AG08396 (cell line): ENCODE data around the gene MMEL1.
"Not testable (repeated sequence)": the region's sequence is repeated elsewhere in the genome, so short reads cannot be mapped to it uniquely, and the experiment has no call there.

ENCODE experiments used
- DNase-seq: peaks from one replicate; pipeline ENCODE4 v3.0.0; 2012; ENCODE audit warnings: low spot score, mixed read lengths

Gene MMEL1

GRCh38 chr1:2589431-2590232 lies 43.2 kb downstream of the MMEL1 start:
- no peak for DNase-seq

DNA sequence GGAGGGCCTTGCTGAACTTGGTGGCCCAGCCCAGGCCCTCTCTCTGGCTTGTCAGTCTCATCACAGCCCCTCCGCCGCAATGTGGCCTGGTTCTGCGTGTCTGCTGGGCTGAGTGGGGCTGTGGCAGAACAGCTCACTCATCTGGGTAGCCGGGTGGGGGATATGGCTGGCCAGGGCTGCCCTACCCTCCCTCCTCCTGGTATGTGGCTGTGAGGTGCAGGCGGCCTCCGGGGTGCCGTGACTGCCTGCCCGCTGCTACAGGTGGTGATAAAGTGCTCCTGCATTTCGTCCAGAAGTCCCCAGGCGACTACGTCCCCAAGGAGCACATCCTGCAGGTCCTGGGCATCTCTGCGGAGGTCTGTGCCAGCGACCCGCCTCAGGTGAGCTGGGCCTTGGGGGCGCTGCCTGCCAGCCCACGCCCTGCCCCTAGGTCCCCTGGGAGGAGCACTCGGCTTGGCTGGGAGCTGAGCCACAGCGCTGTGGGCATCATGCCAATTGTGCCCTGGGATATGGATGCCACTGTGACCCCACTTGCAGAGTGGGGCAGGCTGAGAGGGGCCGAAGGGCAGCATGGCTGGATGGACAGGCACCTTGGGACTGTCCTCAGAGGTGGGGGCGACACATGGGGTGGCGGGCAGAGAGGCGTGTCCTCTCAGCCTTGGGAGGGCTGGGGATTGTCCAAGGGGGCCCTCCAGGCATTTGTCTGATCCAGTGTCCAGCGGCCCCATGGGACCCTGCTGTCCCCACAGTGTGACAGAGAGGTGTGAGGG lies 44.0 kb downstream of the MMEL1 start:
- no peak for DNase-seq

- no peak for DNase-seq
Observed at GRCh38 chr1:2587860-2588571, 44.8 kb downstream of the MMEL1 start.

GRCh38 chr1:2587071-2587859 lies 45.6 kb downstream of the MMEL1 start:
- no peak for DNase-seq

DNA sequence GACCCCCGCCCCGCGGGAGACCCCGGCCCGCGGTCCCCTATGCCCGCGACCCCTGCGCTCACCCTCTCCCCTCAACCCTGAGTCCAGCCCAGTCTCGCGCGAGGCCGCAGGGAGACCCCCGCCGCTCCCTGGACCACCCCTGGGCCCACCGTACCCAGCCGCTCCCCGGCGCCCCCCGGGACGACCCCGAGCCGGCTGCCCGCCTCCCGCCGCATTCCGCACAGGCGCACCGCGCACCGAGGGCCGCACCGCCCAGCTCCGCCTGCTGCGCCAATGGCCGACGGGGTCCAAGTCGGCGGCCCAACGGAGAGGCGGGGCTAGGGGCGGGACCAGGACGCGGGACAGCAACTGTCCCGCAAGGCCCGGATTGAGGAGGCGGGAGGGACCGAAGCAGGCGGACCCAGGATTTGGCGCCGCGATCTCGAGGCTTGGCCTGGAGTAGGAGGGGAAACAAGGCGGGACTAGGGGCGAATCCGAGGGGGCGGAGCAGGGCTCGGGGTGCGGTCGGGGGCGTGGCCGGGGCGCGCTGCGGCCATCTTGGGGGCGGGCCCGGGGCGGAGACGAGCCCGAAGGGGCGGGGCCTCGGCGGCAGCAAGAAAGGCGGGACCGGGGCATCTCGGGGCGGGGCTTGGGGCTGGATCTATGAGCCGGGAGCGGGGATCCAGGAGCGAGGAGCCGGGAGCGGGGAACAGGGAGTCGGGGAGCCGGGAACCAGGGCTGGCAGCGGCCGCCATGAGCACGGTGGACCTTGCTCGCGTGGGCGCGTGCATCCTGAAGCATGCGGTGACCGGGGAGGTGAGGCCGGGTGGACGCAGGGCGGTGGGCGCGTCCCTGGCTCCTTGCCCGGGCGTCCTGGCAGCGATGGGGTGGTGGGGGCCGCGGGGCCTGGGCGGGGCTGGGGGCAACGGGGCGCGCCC lies 46.4 kb downstream of the MMEL1 start, which contains the start of gene PRXL2B:
PRXL2B (plus strand) TSS at position 624 of the 917 bp plus-strand sequence; CDS start at position 733, 109 bp downstream.
- DNase-seq = peak; percentile 100

DNA sequence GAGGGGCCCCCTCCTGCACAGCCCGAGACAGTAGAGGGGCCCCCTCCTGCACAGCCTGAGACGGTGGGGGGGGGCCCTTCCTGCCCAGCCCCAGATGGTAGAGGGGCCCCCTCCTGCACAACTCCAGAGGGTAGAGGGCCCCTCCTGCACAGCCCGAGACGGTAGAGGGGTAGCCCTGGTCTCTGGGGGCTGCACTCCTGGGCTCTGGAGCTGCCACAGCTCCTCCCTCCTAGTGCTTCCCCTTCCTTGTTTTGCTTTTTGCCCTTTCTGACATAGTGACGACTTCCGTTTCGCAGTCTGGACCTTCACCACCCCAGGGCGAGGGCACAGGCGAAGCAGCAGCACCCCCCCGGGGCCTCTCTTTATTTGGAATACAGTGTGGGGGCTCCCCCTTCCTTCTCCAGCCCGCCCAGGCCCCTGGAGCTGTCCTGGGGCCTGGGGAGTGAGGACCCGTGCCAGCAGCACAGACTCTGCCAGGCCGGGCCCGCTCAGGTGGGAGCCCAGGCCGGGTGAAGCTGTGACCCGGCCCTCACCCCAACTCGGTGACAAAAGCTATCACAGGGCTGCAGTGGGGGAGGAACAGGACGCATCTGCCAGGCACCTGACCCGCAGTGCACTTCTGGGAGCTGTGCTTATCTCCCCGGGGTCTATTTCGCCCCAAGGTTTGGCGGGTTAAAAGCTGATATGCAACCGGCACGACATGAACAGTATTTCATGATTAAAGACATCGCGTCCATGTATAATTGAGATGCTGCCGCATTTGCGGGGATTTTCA lies 47.3 kb downstream of the MMEL1 start:
- DNase-seq = peak; percentile 58

GRCh38 chr1:2584686-2585317 lies 48.0 kb downstream of the MMEL1 start:
- DNase-seq = no peak

DNA sequence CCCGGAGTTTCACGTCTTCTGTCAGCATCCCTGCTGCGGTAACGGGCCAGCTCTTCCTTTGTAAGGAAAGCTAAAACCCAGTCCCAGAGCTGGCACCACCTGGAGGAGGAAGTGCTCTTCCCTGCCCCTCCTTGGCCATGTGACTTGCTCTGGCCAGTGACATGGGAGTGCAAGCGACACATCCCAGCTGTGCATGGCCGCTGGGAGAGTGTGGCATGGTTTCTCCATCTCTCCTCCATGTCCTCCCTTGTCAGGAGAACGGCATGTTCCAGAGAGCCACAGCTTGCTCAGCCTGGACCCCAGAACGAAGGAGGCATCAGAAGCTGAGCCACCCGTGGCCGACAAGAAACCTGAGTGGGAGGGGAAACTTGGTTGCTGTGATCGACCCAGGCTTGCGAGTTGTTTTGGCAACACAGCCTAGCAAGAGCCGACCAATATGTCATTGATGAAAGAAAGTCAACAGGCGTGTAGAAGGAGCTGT lies 48.9 kb downstream of the MMEL1 start:
- peak; percentile 50 for DNase-seq

GRCh38 chr1:2583331-2583791 lies 49.5 kb downstream of the MMEL1 start:
- DNase-seq = no peak

DNA sequence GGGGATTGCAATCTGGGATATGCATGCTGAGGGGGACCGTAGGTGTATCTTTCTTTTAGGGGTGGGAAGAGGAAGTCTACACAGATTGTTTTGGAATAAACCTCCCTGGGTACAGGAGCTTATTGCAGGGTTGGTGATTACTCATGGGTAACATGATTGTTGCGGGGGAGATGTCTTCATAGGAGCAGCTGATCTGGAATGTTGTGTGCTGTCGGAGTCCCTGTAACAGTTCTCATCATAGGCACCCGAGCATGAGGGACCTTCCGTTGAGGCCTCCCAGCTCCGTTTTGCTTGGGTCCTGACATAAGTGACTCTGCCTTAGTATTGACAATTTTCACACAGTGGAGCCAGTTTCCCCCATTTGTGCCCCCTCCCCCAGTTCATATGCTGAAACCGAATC lies 50.4 kb downstream of the MMEL1 start:
- DNase-seq = no peak

GRCh38 chr1:2580691-2581090 lies 52.1 kb downstream of the MMEL1 start:
- DNase-seq = no peak

DNA sequence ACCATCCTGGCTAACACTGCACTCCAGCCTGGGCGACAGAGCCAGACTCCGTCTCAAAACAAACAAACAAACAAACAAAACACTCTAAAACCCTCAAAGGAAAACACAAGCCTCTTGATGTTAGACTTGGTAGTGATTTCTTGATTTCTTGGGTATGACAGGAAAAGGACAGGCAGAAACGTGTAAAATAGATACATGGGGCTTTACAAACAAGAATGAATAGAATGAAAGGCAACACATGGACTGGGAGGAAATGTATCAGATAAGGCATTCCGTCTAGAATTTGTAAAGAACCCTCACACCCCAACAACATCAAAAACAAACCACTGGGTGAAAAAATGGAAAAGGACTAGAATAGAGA lies 54.1 kb downstream of the MMEL1 start:
- DNase-seq = no peak

- DNase-seq = not testable (repeated sequence)
Observed at GRCh38 chr1:2577565-2578075, 55.2 kb downstream of the MMEL1 start.

DNA sequence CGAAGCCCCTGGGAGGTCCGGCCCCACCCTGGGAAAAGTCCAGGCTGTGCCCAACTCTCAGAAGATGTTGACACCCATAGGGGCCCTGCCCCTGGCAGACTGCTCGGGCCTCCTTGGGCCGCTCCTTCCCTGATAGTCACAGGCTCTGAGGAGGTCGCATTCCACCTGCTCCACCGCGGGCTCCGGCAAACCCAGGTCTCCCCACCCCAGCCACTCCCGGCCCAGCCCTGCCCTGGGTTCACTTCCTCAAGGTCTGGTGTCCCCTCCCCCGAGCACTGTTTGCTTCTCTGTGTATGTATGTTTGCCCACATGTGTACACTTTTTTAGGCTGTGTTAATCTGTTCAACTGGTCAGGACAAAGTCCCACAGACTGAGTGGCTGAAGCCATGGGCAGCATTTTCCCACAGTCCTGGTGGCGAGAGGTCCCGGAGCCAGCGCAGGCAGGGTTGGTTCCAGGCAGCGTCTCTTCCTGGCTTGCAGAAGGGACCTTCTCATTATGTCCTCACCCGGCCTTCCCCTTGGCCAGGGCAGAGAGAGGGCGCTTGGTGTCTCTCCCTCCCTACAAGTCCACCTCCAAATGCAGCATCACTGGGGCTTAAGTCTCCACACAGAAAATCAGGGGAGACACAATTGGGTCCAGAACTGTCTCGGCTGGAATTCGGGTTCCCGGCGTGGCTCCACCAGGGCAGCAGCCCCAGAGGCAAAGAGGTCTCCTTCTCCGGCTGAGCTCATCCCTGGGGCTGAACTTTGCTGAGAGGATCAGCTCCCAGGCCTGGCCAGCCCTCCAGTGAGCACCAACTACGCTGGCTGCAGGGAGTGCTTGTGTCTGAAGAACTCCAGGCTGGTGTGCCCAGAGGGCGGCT lies 56.8 kb downstream of the MMEL1 start:
- no peak for DNase-seq

GRCh38 chr1:2574350-2574749 lies 58.5 kb downstream of the MMEL1 start:
- DNase-seq = no peak

GRCh38 chr1:2573250-2573920 lies 59.4 kb downstream of the MMEL1 start:
- no peak for DNase-seq

DNA sequence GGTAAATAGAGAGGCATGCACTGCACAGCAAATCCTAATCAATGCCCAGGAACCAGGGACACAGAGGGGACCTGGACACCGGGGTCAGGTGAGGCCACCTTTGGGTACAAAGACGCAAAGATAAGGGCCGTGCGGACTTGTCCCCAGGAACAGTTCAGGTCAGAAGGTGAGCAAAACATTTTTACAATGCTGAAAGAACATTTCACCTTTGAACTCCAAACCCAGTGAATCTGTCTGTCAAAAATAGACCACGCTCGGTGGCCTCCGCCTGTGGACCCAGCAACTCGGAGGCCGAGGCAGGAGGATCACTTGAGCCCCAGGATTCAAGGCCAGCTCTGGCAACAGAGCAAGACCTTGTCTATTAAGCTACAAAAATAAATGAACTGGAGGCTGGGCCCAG lies 61.5 kb downstream of the MMEL1 start:
- no peak for DNase-seq
